Activated effector memory CD4-positive, alpha-beta T cell treated with anti-CD3 and anti-CD28 coated beads, Interleukin-2, amount 50 U/mL, for 16 hours (primary cell): ENCODE data around the gene ING2.
"Not testable (repeated sequence)": the region's sequence is repeated elsewhere in the genome, so short reads cannot be mapped to it uniquely, and the experiment has no call there.

ENCODE experiments used
- DNase-seq: peaks from one replicate; pipeline ENCODE4 v3.0.0-alpha.2; 2020

Gene ING2

GRCh38 chr4:183504930-183505610 lies at the start of gene ING2:
Gene ING2, plus strand, starts transcription at chr4:183505058. Its CDS starts 138 bp downstream, at chr4:183505196.
- DNase-seq = no peak

GRCh38 chr4:183455431-183456195 lies 49.2 kb upstream of the ING2 start:
- no peak for DNase-seq

- DNase-seq = no peak
Measured at GRCh38 chr4:183458005-183458404, 46.9 kb upstream of the ING2 start.

- DNase-seq = not testable (repeated sequence)
Measured at GRCh38 chr4:183463903-183464619, 40.8 kb upstream of the ING2 start.

- DNase-seq = not testable (repeated sequence)
Measured at GRCh38 chr4:183465879-183466278, 39.0 kb upstream of the ING2 start.

- DNase-seq = no peak
Measured at GRCh38 chr4:183467246-183467645, 37.6 kb upstream of the ING2 start.

GRCh38 chr4:183468210-183469095 lies 36.4 kb upstream of the ING2 start:
- no peak for DNase-seq

- DNase-seq = no peak
Measured at GRCh38 chr4:183469285-183469684, 35.6 kb upstream of the ING2 start.

- no peak for DNase-seq
Measured at GRCh38 chr4:183469936-183470335, 34.9 kb upstream of the ING2 start.

GRCh38 chr4:183470821-183471220 lies 34.0 kb upstream of the ING2 start:
- no peak for DNase-seq

GRCh38 chr4:183471946-183472708 lies 32.7 kb upstream of the ING2 start:
- peak; percentile 92 for DNase-seq

GRCh38 chr4:183478123-183478522 lies 26.7 kb upstream of the ING2 start:
- no peak for DNase-seq

- DNase-seq = no peak
Measured at GRCh38 chr4:183478926-183479325, 25.9 kb upstream of the ING2 start.

- DNase-seq = not testable (repeated sequence)
Measured at GRCh38 chr4:183482515-183483095, 22.3 kb upstream of the ING2 start.

GRCh38 chr4:183483997-183484396 lies 20.9 kb upstream of the ING2 start:
- no peak for DNase-seq

- DNase-seq = no peak
Measured at GRCh38 chr4:183485411-183486160, 19.3 kb upstream of the ING2 start.

- no peak for DNase-seq
Measured at GRCh38 chr4:183492791-183493222, 12.1 kb upstream of the ING2 start.

GRCh38 chr4:183493246-183493645 lies 11.6 kb upstream of the ING2 start:
- no peak for DNase-seq

- no peak for DNase-seq
Measured at GRCh38 chr4:183495184-183495583, 9.7 kb upstream of the ING2 start.

- no peak for DNase-seq
Measured at GRCh38 chr4:183499389-183499788, 5.5 kb upstream of the ING2 start.

- no peak for DNase-seq
Measured at GRCh38 chr4:183499801-183500200, 5.1 kb upstream of the ING2 start.
